ENCODE results near the gene PMEPA1. TPM values are rescaled to one million over a fixed set of nuclear protein-coding genes. Genes with fewer than 3 reads are reported as not detected.
A peak's percentile ranks its signal among the peaks of the same experiment; 100 is the strongest.

The PMEPA1 gene
- total RNA-seq, 1 experiment from 2014 or later: 1.9 TPM

DNA sequence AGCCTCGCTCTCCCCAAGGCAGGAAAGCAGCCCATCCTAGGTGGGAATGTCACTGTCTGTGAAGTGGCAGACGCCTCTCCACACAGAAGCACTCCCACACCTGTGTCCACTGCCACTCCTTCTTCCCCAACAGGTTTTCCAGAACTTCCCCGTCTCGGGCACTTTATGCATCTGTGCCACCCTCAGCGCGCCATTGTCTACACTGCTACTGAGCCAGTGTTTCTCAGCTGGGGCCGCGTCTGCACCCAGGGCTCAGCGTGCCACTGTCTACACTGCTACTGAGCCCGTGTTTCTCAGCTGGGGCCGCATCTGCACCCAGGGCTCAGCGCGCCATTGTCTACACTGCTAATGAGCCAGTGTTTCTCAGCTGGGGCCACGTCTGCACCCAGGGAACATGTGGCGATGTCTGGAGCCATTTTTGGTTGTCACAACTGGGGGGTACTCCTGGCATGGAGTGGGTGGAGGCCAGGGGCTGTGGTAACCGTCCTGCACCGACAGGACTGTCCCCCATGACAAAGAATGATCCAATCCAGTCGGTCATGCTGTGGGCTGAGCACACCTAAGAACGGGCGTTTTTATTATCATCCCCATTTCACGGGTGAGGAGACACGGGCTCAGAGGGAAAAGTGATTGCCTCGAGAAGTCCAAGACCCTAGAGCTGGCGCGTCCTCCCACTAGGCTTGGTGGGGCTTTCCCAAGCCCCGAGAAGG lies 47.9 kb downstream of the PMEPA1 start:
- Histone ChIP-seq H3K79me2 (ENCODE audit: low read length) (no peaks in the 10 kb centered on the region), H3K36me3 (ENCODE audit: insufficient read depth, low read length) (no peaks in the 10 kb centered on the region), H3K4me1 (ENCODE audit: low read length) (peaks cover 16% of the 10 kb centered on the region), H3K9ac (ENCODE audit: low read length) (no peak overlapping the region), H3K27ac (ENCODE audit: low read length) (no peak overlapping the region), H3K9me2 (replicated peaks; ENCODE audit: insufficient read depth, low read length) (no peaks in the 10 kb centered on the region), H3K4me2 (ENCODE audit: low read depth, low read length, poor library complexity, severe bottlenecking) (no peak overlapping the region), H4K20me1 (ENCODE audit: insufficient read depth, low read depth, low read length) (peaks cover 27% of the 10 kb centered on the region; the same call in 1 of the 2 replicates), H3K9me3 (ENCODE audit: low read length) (no peaks in the 10 kb centered on the region), H3K27me3 (ENCODE audit: low read length) (no peaks in the 10 kb centered on the region; the same call in 1 of the 2 replicates), H2AFZ (ENCODE audit: low read length) (no peak overlapping the region), H3K4me3 (ENCODE audit: low read length) (no peak overlapping the region)
- no peak for DNase-seq

DNA sequence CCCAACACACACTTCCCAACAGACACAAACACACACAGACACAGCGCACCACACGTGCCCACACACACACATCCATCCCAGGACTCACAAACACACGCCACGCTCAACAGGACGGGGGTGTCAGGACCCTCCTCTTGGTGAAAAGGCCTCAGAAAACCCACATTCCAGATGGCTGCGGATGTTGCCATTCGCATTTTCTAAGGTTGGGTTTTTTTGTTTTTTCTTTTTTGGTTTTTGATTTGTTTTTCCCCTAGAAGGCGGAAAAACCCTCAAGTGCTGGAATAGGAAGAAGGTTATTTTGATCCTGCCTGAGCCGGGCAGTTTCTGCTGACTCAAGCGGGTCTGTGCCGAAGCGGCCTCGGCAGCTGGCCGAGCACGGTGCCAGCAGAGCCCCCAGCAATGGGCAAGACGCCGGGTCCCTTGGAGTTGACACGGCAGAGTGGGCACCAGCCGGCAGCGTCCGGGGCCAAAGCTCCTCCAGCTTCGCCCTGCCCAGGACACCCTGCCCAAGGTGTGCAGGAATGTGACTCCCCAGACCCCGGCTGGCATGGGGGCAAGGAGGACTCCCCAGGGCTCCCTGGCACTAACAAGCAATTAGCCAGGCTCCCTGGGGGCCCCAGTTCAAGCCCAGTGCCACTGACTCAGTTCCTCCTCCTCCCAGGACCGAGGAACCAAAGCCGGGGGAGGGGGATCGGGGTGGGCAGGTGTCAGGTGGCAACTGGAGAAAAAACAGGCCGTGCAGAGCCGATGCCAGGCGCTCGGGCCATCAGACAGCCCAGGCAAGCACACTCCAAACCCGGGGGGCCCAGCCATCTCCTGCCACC lies 48.7 kb downstream of the PMEPA1 start:
- H2AFZ ChIP-seq (ENCODE audit: low read length): no peak overlapping the region
- H3K27me3 ChIP-seq (ENCODE audit: low read length): no peaks in the 10 kb centered on the region; the same call in 1 of the 2 replicates
- H3K9ac ChIP-seq (ENCODE audit: low read length): no peak overlapping the region
- no peaks in the 10 kb centered on the region for H3K9me3 ChIP-seq (ENCODE audit: low read length)
- no peak overlapping the region for H3K4me3 ChIP-seq (ENCODE audit: low read length)
- H4K20me1 ChIP-seq (ENCODE audit: insufficient read depth, low read depth, low read length): peaks cover 22% of the 10 kb centered on the region; the same call in 1 of the 2 replicates
- H3K4me1 ChIP-seq (ENCODE audit: low read length): peaks cover 16% of the 10 kb centered on the region
- no peak for DNase-seq
- no peak overlapping the region for H3K27ac ChIP-seq (ENCODE audit: low read length)
- no peaks in the 10 kb centered on the region for H3K36me3 ChIP-seq (ENCODE audit: insufficient read depth, low read length)
- H3K9me2 ChIP-seq (replicated peaks; ENCODE audit: insufficient read depth, low read length): no peaks in the 10 kb centered on the region
- H3K79me2 ChIP-seq (ENCODE audit: low read length): no peaks in the 10 kb centered on the region
- H3K4me2 ChIP-seq (ENCODE audit: low read depth, low read length, poor library complexity, severe bottlenecking): no peak overlapping the region

DNA sequence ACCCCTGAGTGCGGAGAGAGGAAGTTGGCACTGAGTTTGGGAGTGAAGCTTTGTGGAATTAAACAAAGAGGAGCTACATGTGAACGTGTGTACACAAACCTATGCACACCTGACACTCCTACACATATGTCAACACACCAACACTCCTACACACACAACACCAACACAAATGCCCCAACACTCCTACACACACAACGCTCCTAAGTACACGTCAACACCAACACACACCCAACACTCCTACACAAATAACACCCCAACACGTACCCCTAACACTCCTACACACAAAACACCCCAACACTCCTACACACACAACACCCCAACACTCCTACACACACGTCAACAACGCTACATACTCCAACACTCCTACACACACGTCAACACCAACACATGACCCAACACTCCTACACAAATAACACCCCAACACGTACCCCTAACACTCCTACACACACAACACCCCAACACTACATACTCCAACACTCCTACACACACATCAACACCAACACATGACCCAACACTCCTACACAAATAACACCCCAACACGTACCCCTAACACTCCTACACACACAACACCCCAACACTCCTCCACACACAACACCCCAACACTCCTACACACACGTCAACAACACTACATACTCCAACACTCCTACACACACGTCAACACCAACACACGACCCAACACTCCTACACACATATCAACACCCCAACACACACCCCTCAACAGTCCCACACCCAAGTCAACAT lies 49.5 kb downstream of the PMEPA1 start:
- Histone ChIP-seq H3K4me3 (ENCODE audit: low read length) (no peak overlapping the region), H4K20me1 (ENCODE audit: insufficient read depth, low read depth, low read length) (peaks cover 17% of the 10 kb centered on the region; the same call in 1 of the 2 replicates), H3K4me1 (ENCODE audit: low read length) (peaks cover 16% of the 10 kb centered on the region), H3K36me3 (ENCODE audit: insufficient read depth, low read length) (no peaks in the 10 kb centered on the region), H2AFZ (ENCODE audit: low read length) (no peak overlapping the region), H3K9me3 (ENCODE audit: low read length) (no peaks in the 10 kb centered on the region), H3K4me2 (ENCODE audit: low read depth, low read length, poor library complexity, severe bottlenecking) (no peak overlapping the region), H3K27me3 (ENCODE audit: low read length) (no peaks in the 10 kb centered on the region; the same call in 1 of the 2 replicates), H3K9ac (ENCODE audit: low read length) (no peak overlapping the region), H3K79me2 (ENCODE audit: low read length) (no peaks in the 10 kb centered on the region), H3K27ac (ENCODE audit: low read length) (no peak overlapping the region), H3K9me2 (replicated peaks; ENCODE audit: insufficient read depth, low read length) (no peaks in the 10 kb centered on the region)
- DNase-seq: no peak

DNA sequence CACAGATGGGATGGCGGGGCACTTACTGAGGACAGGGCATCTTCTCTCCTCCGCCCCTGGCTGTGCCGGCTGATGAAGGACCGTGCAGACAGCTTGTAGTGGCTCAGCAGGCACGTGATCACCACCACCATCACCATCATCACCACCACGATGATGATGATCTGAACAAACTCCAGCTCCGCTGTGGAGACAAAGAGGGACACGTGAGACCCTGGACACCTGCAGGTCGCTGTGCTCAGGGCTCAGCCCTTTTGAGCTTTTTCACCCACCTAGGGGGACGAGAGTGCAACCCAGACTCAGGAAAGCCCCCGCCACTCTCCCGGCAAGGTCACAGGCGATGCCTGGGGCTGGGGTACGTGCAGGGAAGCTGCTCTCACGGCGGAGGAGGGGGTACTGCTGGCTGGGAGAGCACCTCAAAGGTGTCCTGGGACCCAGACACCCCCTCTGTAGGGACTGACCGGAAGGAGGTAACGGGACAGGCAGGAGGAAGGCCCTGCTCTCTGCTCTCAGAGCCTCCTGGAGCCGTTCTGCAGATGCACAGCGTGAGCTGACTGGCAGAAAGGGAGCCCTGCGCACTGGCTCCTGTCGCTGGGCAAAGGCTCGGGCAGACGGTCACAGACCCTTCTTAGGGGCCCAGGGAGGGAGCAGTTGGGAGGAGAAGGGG lies 50.2 kb downstream of the PMEPA1 start:
- Histone ChIP-seq H3K4me2 (ENCODE audit: low read depth, low read length, poor library complexity, severe bottlenecking) (no peak overlapping the region), H3K4me3 (ENCODE audit: low read length) (no peak overlapping the region), H3K4me1 (ENCODE audit: low read length) (peaks cover 18% of the 10 kb centered on the region), H4K20me1 (ENCODE audit: insufficient read depth, low read depth, low read length) (peaks cover 11% of the 10 kb centered on the region; the same call in 1 of the 2 replicates), H3K79me2 (ENCODE audit: low read length) (no peaks in the 10 kb centered on the region), H3K27me3 (ENCODE audit: low read length) (no peaks in the 10 kb centered on the region; the same call in 1 of the 2 replicates), H3K9me2 (replicated peaks; ENCODE audit: insufficient read depth, low read length) (no peaks in the 10 kb centered on the region), H3K9me3 (ENCODE audit: low read length) (no peaks in the 10 kb centered on the region), H3K27ac (ENCODE audit: low read length) (no peak overlapping the region), H3K36me3 (ENCODE audit: insufficient read depth, low read length) (no peaks in the 10 kb centered on the region), H2AFZ (ENCODE audit: low read length) (no peak overlapping the region), H3K9ac (ENCODE audit: low read length) (no peak overlapping the region)
- no peak for DNase-seq

DNA sequence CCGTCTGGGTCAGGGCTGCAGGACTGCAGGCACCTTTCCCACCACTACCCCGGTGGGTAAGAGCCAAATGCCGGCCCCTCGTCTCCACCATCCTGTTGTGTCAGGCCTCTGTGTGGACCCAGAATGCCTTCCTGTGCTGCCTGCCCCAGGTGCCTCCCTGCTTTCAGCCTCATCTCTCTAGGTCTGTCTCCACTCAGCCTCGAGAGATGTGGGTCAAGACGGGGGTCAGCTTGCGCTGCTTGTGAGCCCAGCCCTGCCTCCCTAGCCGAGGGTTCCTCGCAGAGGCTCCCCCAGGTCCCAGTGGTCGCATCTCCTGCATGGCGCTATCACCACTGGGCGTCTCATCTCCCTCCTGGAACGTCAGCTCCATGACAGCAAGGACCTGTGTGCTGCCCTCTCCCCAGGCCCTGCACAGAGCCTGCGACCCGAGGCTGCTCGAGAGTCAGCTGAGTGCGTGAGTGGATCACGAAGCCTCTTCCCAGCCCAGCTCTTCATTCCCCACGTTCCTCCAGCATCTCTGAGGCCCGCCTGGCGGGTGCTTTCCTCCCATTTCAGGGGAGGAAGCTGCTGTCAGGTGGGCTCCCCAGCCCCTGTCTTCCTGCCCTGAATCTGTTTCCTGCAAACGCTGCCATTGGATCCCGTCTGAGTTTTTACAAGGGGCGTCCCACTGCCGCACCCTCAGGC lies 50.8 kb downstream of the PMEPA1 start:
- H3K79me2 ChIP-seq (ENCODE audit: low read length): no peaks in the 10 kb centered on the region
- H3K4me3 ChIP-seq (ENCODE audit: low read length): no peak overlapping the region
- no peak overlapping the region for H3K27ac ChIP-seq (ENCODE audit: low read length)
- peaks cover 11% of the 10 kb centered on the region; the same call in 1 of the 2 replicates for H4K20me1 ChIP-seq (ENCODE audit: insufficient read depth, low read depth, low read length)
- H3K4me1 ChIP-seq (ENCODE audit: low read length): peaks cover 25% of the 10 kb centered on the region
- H3K9me3 ChIP-seq (ENCODE audit: low read length): no peaks in the 10 kb centered on the region
- no peak for DNase-seq
- H3K9me2 ChIP-seq (replicated peaks; ENCODE audit: insufficient read depth, low read length): no peaks in the 10 kb centered on the region
- no peak overlapping the region for H2AFZ ChIP-seq (ENCODE audit: low read length)
- H3K4me2 ChIP-seq (ENCODE audit: low read depth, low read length, poor library complexity, severe bottlenecking): no peak overlapping the region
- H3K9ac ChIP-seq (ENCODE audit: low read length): no peak overlapping the region
- H3K36me3 ChIP-seq (ENCODE audit: insufficient read depth, low read length): no peaks in the 10 kb centered on the region
- H3K27me3 ChIP-seq (ENCODE audit: low read length): no peaks in the 10 kb centered on the region; the same call in 1 of the 2 replicates

DNA sequence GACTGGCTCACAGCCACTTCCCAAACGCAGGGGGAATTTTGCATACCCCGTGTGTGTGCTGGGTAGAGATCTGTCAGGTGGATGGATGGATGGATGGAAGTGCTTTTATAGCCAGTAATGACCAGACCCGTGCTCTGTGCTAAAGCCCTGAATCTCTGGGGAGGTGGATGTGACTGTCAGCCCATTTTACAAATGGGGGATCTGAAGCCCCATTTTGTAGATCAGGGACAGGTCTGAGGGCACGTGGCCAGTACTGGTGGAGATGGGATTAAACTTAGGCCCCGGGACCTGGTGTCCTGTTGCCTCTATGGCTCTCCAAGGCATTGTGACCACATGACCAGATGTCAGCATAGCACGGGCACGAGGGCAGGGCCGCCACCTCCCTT lies 51.4 kb downstream of the PMEPA1 start:
- H3K27ac ChIP-seq (ENCODE audit: low read length): no peak overlapping the region
- peaks cover 30% of the 10 kb centered on the region for H3K4me1 ChIP-seq (ENCODE audit: low read length)
- H3K9me3 ChIP-seq (ENCODE audit: low read length): no peaks in the 10 kb centered on the region
- no peak overlapping the region for H2AFZ ChIP-seq (ENCODE audit: low read length)
- peak overlapping the region; percentile 25 for H3K4me2 ChIP-seq (ENCODE audit: low read depth, low read length, poor library complexity, severe bottlenecking)
- H4K20me1 ChIP-seq (ENCODE audit: insufficient read depth, low read depth, low read length): peaks cover 11% of the 10 kb centered on the region; the same call in 1 of the 2 replicates
- no peak overlapping the region for H3K9ac ChIP-seq (ENCODE audit: low read length)
- no peaks in the 10 kb centered on the region for H3K79me2 ChIP-seq (ENCODE audit: low read length)
- no peak for DNase-seq
- H3K27me3 ChIP-seq (ENCODE audit: low read length): no peaks in the 10 kb centered on the region; the same call in 1 of the 2 replicates
- H3K36me3 ChIP-seq (ENCODE audit: insufficient read depth, low read length): no peaks in the 10 kb centered on the region
- H3K9me2 ChIP-seq (replicated peaks; ENCODE audit: insufficient read depth, low read length): no peaks in the 10 kb centered on the region
- no peak overlapping the region for H3K4me3 ChIP-seq (ENCODE audit: low read length)
